Endothelial cell (in vitro differentiated cells): ENCODE measurements around the gene GPC3. TPM values are rescaled to one million over a fixed set of nuclear protein-coding genes. Genes with fewer than 3 reads are reported as not detected.

ENCODE experiments used
- DNase-seq: peaks from one replicate; pipeline ENCODE4 v3.0.0; 2021; ENCODE audit warnings: low spot score
- H3K27ac Mint-ChIP-seq: one replicate; pipeline ENCODE4 v1.8.0; 2021; ENCODE audit warnings: mixed read lengths, inconsistent platforms; ENCODE audit not compliant: unreplicated experiment
- H3K27me3 Mint-ChIP-seq: one replicate; pipeline ENCODE4 v1.8.0; 2021; ENCODE audit warnings: mild to moderate bottlenecking, moderate library complexity, mixed read lengths, inconsistent platforms; ENCODE audit not compliant: unreplicated experiment
- H3K36me3 Mint-ChIP-seq: one replicate; pipeline ENCODE4 v1.8.0; 2021; ENCODE audit warnings: mild to moderate bottlenecking, low read depth, mixed read lengths, inconsistent platforms; ENCODE audit not compliant: unreplicated experiment
- H3K4me1 Mint-ChIP-seq: one replicate; pipeline ENCODE4 v1.8.0; 2021; ENCODE audit warnings: mild to moderate bottlenecking, mixed read lengths, inconsistent platforms; ENCODE audit not compliant: unreplicated experiment
- H3K4me3 Mint-ChIP-seq: one replicate; pipeline ENCODE4 v1.8.0; 2021; ENCODE audit warnings: mild to moderate bottlenecking, mixed read lengths, inconsistent platforms; ENCODE audit not compliant: unreplicated experiment
- H3K9me3 Mint-ChIP-seq: one replicate; pipeline ENCODE4 v1.8.0; 2021; ENCODE audit warnings: mixed read lengths, inconsistent platforms; ENCODE audit not compliant: unreplicated experiment
- CTCF ChIP-seq: fragments of 200-600 bp; sonication (generic); IDR thresholded peaks from one replicate; pipeline ENCODE4 v1.5.0; 2021; ENCODE audit warnings: antibody characterized with exemption; ENCODE audit not compliant: unreplicated experiment
- total RNA-seq: library from RNA; stranded (reverse); fragmentation: NEBNext Ultra II Directional; extraction: Animal tissue kit (Norgen Biotek cat#: 25700); gene quantifications from one replicate; pipeline ENCODE4 v1.2.1, GENCODE V29; 2021; ENCODE audit not compliant: unreplicated experiment

GPC3 gene
- total RNA-seq, 1 donor from 2014 or later: 4.7 TPM

DNA sequence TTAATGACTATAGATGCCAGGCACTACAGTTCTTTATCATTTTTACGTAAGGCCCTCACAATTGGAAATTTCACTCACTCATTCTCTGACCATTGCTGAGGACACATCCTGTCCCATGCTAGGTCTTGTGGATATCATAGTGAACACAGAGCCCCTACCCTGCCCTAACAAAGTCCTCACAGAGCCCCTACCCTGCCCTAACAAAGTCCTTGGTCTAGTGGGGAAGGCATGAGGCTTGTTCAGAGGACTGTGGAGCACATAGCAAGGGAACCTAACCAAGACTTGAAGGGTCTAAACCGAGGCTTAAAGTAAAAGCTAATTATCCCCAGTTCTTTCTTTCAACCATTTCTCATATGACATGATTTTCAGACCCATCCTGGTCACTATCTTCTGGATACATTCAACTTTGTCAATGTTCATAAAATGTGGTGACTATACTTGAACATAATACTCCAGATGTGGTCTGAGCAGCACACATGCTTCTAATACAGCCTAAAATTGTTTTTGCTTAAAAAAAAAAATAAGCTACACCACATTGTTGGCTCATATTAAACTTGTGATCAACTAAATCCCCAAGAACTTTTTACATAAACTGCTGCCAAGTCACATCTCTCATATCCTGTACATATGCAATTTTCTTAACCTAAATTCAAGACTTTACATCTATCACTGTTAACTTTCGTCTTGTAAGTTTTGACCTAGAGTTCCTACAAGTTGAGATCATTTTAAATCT is 77.0 kb downstream of the GPC3 start:
- no peak overlapping the region for H3K4me3 Mint-ChIP-seq
- H3K4me1 Mint-ChIP-seq: no peaks in the 10 kb centered on the region

DNA sequence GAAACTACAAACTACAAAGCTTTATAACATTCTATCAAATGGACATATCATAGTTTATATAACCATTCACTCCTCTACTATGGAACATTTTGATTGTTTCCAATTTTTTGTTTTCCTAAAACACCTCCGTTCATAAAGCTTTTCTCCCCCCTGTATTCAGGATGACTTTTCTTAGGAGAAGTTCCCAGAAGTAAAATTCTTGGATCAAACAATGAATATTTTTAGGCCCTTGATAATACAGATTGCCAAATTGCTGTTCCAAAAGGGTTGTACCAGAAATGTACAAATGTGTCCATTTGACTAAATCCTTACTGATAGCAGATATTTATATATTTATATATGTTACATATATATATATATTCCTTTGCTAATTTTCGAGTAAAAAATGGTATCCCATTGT is 77.8 kb downstream of the GPC3 start:
- H3K4me1 Mint-ChIP-seq: no peaks in the 10 kb centered on the region
- H3K27me3 Mint-ChIP-seq: no peaks in the 10 kb centered on the region
- no peak for DNase-seq
- H3K36me3 Mint-ChIP-seq: no peaks in the 10 kb centered on the region
- no peaks in the 10 kb centered on the region for H3K9me3 Mint-ChIP-seq
- no peak overlapping the region for H3K27ac Mint-ChIP-seq
- no peak for TF ChIP-seq CTCF
- no peak overlapping the region for H3K4me3 Mint-ChIP-seq

More for the DNA sequence above, 77.0 kb downstream of the GPC3 start:
- H3K27ac Mint-ChIP-seq: no peak overlapping the region
- no peak for DNase-seq
- H3K9me3 Mint-ChIP-seq: no peaks in the 10 kb centered on the region
- no peaks in the 10 kb centered on the region for H3K36me3 Mint-ChIP-seq
- no peak for TF ChIP-seq CTCF
- no peaks in the 10 kb centered on the region for H3K27me3 Mint-ChIP-seq

- no peak for TF ChIP-seq CTCF
- H3K27me3 Mint-ChIP-seq: no peaks in the 10 kb centered on the region
- H3K4me3 Mint-ChIP-seq: no peak overlapping the region
- H3K27ac Mint-ChIP-seq: no peak overlapping the region
- H3K4me1 Mint-ChIP-seq: no peaks in the 10 kb centered on the region
- H3K9me3 Mint-ChIP-seq: no peaks in the 10 kb centered on the region
- no peaks in the 10 kb centered on the region for H3K36me3 Mint-ChIP-seq
- no peak for DNase-seq
These were observed 80.1 kb downstream of the GPC3 start for GRCh38 chrX:133905305-133905704.

DNA sequence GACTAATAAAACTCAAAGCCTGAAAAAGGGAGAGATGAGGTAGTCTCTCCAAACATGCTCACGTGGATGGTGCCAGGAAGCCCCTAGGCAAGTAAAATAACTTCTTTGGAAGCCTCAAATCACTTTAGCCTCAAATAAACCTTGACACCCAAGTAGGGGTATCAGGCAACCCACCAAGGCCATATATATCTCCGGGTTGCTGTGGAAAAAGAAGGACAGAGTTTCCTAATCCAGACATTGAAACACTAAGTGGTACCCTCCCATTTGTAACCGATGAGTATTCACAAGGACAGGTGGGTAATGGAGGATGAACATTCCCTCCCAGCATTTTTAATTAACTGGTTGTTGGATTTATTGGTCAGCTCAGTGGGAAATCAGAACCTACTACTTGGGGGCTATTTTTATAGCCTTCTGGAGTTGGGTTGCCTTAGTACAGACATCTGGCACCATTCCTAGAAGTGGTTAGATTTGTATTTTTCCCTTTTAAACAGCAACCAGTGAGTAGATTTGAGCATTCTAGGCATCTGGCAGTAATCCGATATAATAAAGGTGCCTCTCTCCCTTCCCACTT is 87.7 kb downstream of the GPC3 start:
- H3K27ac Mint-ChIP-seq: no peak overlapping the region
- H3K4me1 Mint-ChIP-seq: no peaks in the 10 kb centered on the region
- no peak for DNase-seq
- H3K36me3 Mint-ChIP-seq: no peaks in the 10 kb centered on the region
- no peaks in the 10 kb centered on the region for H3K9me3 Mint-ChIP-seq
- TF ChIP-seq CTCF: no peak
- H3K4me3 Mint-ChIP-seq: no peak overlapping the region
- H3K27me3 Mint-ChIP-seq: no peaks in the 10 kb centered on the region

DNA sequence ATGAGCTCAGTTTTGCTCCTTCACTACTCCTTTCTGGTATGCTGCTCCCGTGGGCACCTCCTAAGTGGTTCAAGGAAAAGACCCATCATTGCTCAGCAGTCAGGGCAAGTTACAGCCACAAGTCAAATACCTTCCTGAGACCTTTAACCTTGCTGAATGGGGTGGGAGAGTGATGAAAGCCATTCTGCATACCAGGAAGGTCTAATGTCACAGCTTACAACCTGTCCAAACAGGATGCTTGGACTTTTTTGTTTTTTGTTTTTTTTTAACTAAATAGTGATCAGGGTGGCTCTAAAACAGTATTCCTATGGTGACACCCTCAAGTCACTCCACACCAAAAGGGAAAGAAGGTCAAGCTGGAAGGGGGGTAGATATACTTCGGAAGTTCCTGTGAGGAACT is 93.1 kb downstream of the GPC3 start:
- no peaks in the 10 kb centered on the region for H3K36me3 Mint-ChIP-seq
- no peaks in the 10 kb centered on the region for H3K9me3 Mint-ChIP-seq
- H3K4me1 Mint-ChIP-seq: peaks cover 7% of the 10 kb centered on the region
- H3K27ac Mint-ChIP-seq: no peak overlapping the region
- DNase-seq: peak; percentile 1
- no peak for TF ChIP-seq CTCF
- no peak overlapping the region for H3K4me3 Mint-ChIP-seq
- no peaks in the 10 kb centered on the region for H3K27me3 Mint-ChIP-seq
